Astrocyte of the cerebellum (primary cell): ENCODE measurements around the gene PSMD8.
A peak's percentile ranks its signal among the peaks of the same experiment; 100 is the strongest.

Source experiments
- DNase-seq: peaks from one replicate; pipeline ENCODE4 v3.0.0-alpha.2; 2011; ENCODE audit warnings: low read depth
- H3K4me3 ChIP-seq: 2 replicates; pipeline ENCODE4 v1.5.1; 2011; ENCODE audit warnings: mild to moderate bottlenecking, low read depth, low read length, moderate library complexity
- CTCF ChIP-seq: IDR thresholded peaks from 2 replicates; pipeline ENCODE4 v1.5.1; 2012; ENCODE audit warnings: low read length, low read depth, moderate library complexity, mild to moderate bottlenecking; ENCODE audit errors: missing control alignments
- in situ Hi-C: cut with HindIII; loops from 2 replicates; pipeline ENCODE4 v1.10.0; 2017; ENCODE audit warnings: low sequenced_read_pairs

The PSMD8 gene

GRCh38 chr19:38373907-38374331 is 452 bp upstream of the PSMD8 start:
- no peak for DNase-seq
- no peak for TF ChIP-seq CTCF
- in situ Hi-C loops = no loop called here
- peak overlapping the region; percentile 94 for H3K4me3 ChIP-seq

GRCh38 chr19:38375098-38375493 is 725 bp downstream of the PSMD8 start:
- H3K4me3 ChIP-seq = peak overlapping the region; percentile 94
- DNase-seq = no peak
- in situ Hi-C loops = no loop called here
- TF ChIP-seq CTCF = no peak

- DNase-seq = no peak
- TF ChIP-seq CTCF = no peak
- H3K4me3 ChIP-seq = peak overlapping the region; percentile 94
- in situ Hi-C loops = no loop called here
These were observed 1.4 kb downstream of the PSMD8 start for GRCh38 chr19:38375748-38376147.

- no peak for TF ChIP-seq CTCF
- in situ Hi-C loops = no loop called here
- no peak for DNase-seq
- H3K4me3 ChIP-seq = no peak overlapping the region
These were observed 2.2 kb downstream of the PSMD8 start for GRCh38 chr19:38376576-38376975.

GRCh38 chr19:38377052-38377451 is 2.7 kb downstream of the PSMD8 start:
- no peak for TF ChIP-seq CTCF
- no peak overlapping the region for H3K4me3 ChIP-seq
- in situ Hi-C loops = no loop called here

GRCh38 chr19:38378866-38379265 is 4.5 kb downstream of the PSMD8 start:
- in situ Hi-C loops = no loop called here
- no peak overlapping the region for H3K4me3 ChIP-seq
- DNase-seq = no peak
- TF ChIP-seq CTCF = no peak

More at GRCh38 chr19:38377052-38377451, 2.7 kb downstream of the PSMD8 start:
- DNase-seq = no peak

GRCh38 chr19:38381138-38381537 is 6.8 kb downstream of the PSMD8 start:
- H3K4me3 ChIP-seq = no peak overlapping the region
- no peak for DNase-seq
- in situ Hi-C loops = no loop called here
- TF ChIP-seq CTCF = no peak
